ENCODE measurements around the gene HRC.

The HRC gene

DNA sequence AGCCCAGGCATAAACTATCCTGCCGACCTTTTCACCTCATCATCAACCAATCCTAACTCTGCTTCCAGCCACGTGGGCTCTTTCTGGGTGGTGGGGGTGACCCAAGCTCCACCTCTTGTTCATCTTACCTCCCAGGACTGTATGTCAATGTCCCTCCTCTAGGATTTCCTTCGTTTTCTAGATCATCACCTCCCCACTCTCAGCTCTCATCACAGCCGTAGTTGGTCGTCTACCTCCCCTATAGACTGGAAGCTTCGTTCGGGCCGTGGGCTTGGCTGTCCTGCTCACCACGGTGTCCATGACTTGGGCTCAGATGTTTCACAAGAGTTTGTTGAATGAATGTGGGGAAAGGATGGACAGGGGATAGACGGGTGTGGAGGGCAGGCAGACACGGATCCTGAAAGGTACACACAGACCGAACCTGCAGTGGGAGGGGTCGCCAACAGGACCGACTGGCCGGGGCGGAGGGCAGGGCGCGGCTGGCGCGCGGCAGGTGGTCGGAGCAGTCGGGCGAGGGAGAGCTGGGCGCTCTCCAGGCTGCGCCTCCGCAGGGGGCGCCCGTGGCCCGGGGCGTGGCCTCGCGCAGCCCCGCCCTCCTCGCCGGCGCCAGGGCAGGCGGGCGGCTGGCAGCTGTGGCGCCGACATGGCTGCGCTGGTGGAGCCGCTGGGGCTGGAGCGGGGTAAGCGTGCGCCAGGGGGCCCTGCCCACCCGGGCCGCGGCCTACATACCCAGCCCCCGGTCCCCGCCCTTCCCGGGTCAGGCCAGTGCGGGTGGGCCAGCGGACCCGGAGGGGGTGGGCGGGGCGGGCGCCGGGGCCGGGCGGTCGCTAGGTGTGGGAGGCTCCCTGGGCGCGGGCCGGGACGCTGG lies 41.2 kb downstream of the HRC start, which contains the start of gene LIN7B:
Gene LIN7B (plus strand): TSS at position 609 of the 868 bp plus-strand sequence. CDS start 35 bp downstream, at position 644.
- DNase-seq: peak; percentile 17

GRCh38 chr19:49111218-49111998 lies 43.8 kb downstream of the HRC start:
- no peak for DNase-seq

DNA sequence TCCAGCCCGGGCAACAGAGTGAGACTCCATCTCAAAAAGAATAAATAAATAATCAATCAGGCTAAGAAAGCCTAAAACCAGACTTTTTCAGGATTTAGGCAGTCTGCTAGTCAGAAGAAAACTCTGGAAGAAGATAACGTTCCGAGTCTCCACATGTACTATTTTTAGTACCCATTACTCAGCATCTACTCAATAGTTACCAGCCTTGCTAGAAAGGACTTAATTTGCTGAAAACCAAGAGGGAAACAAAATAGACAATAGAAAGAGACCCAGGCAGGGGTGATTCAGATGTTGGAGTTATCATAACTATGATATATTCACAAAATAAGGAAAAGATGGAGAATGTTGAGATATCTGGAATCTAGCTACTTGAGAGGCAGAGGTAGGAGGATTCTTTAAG lies 44.6 kb downstream of the HRC start:
- DNase-seq: no peak

DNA sequence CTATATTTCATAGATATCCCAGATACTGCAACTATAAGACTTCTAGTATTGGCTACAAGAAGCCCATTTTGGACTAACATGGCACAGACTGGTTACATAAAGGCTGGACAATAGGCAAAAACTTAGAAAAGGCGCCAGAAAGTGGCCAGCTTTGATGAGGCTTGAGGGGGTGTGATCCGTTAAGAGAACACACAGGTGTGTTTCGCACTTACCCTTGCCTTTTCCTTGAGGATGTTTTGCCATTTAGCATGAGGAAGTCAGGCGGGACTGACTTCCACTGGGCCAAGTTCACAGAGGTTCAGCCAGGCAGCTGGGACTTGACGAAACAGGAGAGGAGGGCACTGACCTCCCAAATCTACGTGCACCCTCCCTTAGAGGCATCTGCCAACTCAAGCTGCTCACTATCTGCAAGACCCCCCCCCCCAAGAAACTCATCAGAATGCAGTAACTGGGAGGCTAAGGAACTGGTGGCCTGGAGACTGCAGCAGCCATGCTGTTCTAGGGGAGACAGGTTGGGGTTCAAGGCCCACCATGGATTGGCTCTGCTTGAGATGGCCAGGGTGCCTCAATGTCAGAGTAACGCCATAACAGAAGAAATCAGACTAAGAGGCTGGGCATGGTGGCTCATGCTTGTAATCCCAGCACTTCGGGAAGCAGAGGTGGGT lies 45.5 kb downstream of the HRC start:
- DNase-seq: no peak

DNA sequence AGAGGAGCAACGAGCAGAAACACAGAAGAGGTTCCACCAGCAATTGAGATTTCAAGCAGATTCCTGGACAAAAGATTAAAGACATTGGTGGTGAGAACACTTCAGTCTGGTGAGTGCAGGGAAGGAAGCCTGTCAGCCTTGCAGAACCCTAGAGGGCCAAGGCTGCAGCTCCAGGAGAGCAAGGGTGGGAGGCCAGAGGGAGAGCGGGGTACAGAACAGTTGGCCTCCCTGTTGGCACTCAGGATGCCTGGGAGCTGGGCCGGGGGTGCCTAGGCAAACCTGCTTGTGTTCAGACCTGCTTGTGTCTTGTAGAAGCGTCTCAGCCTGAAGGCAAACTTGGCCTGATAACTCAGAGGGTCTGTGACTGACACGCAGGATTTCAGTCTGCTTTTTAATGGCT lies 46.1 kb downstream of the HRC start:
- DNase-seq: no peak

DNA sequence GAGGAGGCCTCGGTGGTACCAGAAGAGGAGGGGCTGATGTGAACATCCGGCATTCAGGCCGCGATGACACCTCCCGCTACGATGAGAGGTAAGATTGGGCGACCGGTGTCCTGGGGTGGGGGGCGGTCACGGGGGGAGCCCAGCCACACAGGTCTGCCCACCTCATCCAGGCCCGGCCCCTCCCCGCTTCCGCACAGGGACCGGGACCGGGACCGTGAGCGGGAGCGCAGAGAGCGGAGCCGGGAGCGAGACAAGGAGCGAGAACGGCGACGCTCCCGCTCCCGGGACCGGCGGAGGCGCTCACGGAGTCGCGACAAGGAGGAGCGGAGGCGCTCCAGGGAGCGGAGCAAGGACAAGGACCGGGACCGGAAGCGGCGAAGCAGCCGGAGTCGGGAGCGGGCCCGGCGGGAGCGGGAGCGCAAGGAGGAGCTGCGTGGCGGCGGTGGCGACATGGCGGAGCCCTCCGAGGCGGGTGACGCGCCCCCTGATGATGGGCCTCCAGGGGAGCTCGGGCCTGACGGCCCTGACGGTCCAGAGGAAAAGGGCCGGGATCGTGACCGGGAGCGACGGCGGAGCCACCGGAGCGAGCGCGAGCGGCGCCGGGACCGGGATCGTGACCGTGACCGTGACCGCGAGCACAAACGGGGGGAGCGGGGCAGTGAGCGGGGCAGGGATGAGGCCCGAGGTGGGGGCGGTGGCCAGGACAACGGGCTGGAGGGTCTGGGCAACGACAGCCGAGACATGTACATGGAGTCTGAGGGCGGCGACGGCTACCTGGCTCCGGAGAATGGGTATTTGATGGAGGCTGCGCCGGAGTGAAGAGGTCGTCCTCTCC lies 47.4 kb downstream of the HRC start:
- no peak for DNase-seq

DNA sequence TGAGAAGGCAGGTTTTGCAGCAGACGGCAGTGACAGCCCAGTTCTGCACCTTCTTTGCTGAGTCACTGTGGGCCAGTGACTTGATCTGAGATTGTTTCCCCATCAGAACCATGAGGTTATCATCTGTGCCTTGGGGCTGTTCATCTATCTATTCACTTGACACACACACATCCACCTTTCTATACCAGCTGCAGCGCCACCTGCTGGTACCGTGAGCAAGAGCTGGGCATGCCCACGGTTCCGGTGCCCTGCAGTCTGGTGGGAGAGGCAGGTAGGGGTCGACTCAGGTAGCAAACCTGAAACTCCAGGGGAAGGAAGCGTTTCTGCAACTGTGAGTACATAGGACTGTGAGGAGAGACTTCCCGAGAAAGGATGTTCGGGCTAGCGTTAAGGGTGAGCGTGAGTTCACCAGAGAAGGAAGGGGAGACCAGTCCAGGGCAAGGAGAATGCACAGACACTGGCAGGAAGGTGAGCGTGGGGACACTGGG lies 48.5 kb downstream of the HRC start:
- DNase-seq: peak; percentile 21

- DNase-seq: no peak
These were observed 50.8 kb downstream of the HRC start for GRCh38 chr19:49104229-49104864.

DNA sequence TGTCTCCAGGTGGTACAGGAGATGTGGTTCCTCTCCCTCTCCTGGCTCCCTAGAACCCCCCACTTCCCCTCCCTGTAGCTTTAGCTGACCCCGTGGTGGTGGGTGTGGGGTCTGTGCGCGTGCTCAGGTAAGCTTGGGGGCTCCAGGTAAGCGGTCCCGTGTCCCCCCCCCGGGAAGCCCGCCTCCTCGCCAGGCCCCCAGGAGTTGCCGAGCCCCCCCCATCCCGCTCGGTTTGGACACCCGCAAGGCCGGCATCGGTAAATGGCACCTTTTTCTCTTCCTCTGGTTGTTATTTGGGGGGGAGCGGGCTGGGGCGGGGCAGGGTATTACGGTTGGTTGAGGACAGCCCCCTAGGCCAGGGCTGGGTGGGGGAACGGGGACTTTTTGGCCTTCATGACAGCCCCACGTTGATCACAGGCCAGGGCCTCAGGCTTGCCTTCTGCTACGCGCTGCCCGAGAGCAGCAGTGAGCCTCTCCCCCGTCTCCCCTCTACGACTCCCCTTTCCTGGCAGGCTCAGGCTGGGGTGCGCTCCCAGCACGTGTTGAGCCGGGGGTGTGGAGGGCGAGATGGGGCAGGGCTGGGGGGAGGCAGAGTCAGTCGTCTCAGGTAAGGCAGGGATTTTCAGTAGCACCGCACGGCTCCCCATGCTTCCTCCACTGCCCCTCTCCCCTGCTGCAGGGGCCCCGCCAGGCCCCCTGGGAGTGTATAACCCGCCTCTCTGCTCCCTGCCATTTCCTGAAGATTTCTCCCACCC lies 51.7 kb downstream of the HRC start:
- no peak for DNase-seq

GRCh38 chr19:49102303-49102702 lies 52.9 kb downstream of the HRC start:
- DNase-seq: no peak

Data from NK-92 treated with Interleukin-12 subunit alpha and Interleukin-12 subunit beta, amount 100 ng/mL, for 24 hours (cell line).